Endodermal cell (in vitro differentiated cells): ENCODE measurements around the gene EIF1AX. TPM values are rescaled to one million over a fixed set of nuclear protein-coding genes. Genes with fewer than 3 reads are reported as not detected.

Source experiments
- DNase-seq: peaks from one replicate; pipeline ENCODE4 v3.0.0-alpha.2; 2017
- H3K27ac ChIP-seq: 2 replicates; pipeline ENCODE4 v1.5.1; 2013; ENCODE audit warnings: mild to moderate bottlenecking, low read depth, low read length, moderate library complexity
- H3K27me3 ChIP-seq: 2 replicates; pipeline ENCODE4 v1.6.1; 2013; ENCODE audit warnings: mild to moderate bottlenecking, low read length, moderate library complexity; ENCODE audit not compliant: insufficient read depth, control insufficient read depth, poor library complexity, severe bottlenecking
- H3K36me3 ChIP-seq: 2 replicates; pipeline ENCODE4 v1.7.0; 2013; ENCODE audit warnings: mild to moderate bottlenecking, low read length, moderate library complexity; ENCODE audit not compliant: control insufficient read depth, insufficient read depth
- H3K4me1 ChIP-seq: one replicate; pipeline ENCODE4 v1.7.0; 2013; ENCODE audit warnings: low read length; ENCODE audit not compliant: control insufficient read depth, insufficient read depth
- H3K4me3 ChIP-seq: 2 replicates; pipeline ENCODE4 v1.5.1; 2013; ENCODE audit warnings: mild to moderate bottlenecking, low read length, moderate library complexity
- H3K9ac ChIP-seq: 2 replicates; pipeline ENCODE4 v1.6.1; 2013; ENCODE audit warnings: mild to moderate bottlenecking, low read length, moderate library complexity; ENCODE audit not compliant: poor library complexity, severe bottlenecking; ENCODE audit errors: extremely low read depth
- H3K9me3 ChIP-seq: 2 replicates; pipeline ENCODE4 v1.6.1; 2013; ENCODE audit warnings: mild to moderate bottlenecking, low read length, moderate library complexity; ENCODE audit not compliant: control insufficient read depth
- H3K27ac Mint-ChIP-seq: 2 replicates; pipeline ENCODE4 v1.8.0; 2020; ENCODE audit warnings: mixed read lengths
- H3K27me3 Mint-ChIP-seq: 2 replicates; pipeline ENCODE4 v1.8.0; 2021; ENCODE audit warnings: mild to moderate bottlenecking, mixed read lengths; ENCODE audit not compliant: insufficient read depth
- H3K36me3 Mint-ChIP-seq: 2 replicates; pipeline ENCODE4 v1.8.0; 2020; ENCODE audit warnings: low read depth, mixed read lengths
- H3K4me1 Mint-ChIP-seq: 2 replicates; pipeline ENCODE4 v1.8.0; 2020; ENCODE audit warnings: mixed read lengths
- H3K4me3 Mint-ChIP-seq: 2 replicates; pipeline ENCODE4 v1.8.0; 2020; ENCODE audit warnings: mild to moderate bottlenecking, moderate library complexity, mixed read lengths
- H3K9me3 Mint-ChIP-seq: 2 replicates; pipeline ENCODE4 v1.8.0; 2020; ENCODE audit warnings: mild to moderate bottlenecking, mixed read lengths
- WGBS, 2 experiments: methylation state at CpG; one replicate each; pipeline versions ENCODE4 v1.1.5 to v1.1.7; 2013; ENCODE audit warnings: missing lambda C conversion rate in 2 of 2, mixed read lengths in 1 of 2; ENCODE audit not compliant: insufficient coverage in 1 of 2, insufficient read length in 1 of 2; 5-methylcytosine and 5-hydroxymethylcytosine counted together
- long read RNA-seq, 4 experiments: library from polyadenylated mRNA in 2 of 4; library from RNA in 1 of 4; library from capped mRNA in 1 of 4; stranded (forward) in 3 of 4; unstranded in 1 of 4; transcript quantifications; one replicate each; pipeline ENCODE4 v2.0.0, GENCODE V29; 2020 to 2021; ENCODE audit warnings: inconsistent platforms in 1 of 4
- polyA plus RNA-seq, 2 experiments: library from polyadenylated mRNA; stranded (reverse); fragments of 50-300 nt; gene quantifications; one replicate each; pipeline ENCODE4 v1.2.3, GENCODE V29; 2013
- total RNA-seq, 2 donors: library from RNA; stranded (reverse); fragmentation: NEBNext Ultra II Directional in 1 of 2; extraction: Animal tissue kit (Norgen Biotek cat#: 25700) in 1 of 2; gene quantifications; 2 replicates in 1 of 2; 3 replicates in 1 of 2; pipeline ENCODE4 v1.2.1, GENCODE V29; 2021
- TF ChIP-seq, protein P1 (sequence below): fragments of 200-600 bp; sonication (generic); conservative IDR thresholded peaks from 2 replicates; pipeline ENCODE4 v1.5.0; 2021; ENCODE audit warnings: antibody characterized with exemption, mild to moderate bottlenecking

The EIF1AX gene
- total RNA-seq, result 100 to 1,000 TPM in 1 of 2 donors, 10 to 100 TPM in 1; 98.3 to 121 TPM
- polyA plus RNA-seq (2013, experiment 1 of 2), result 72.8 TPM
- polyA plus RNA-seq (2013, experiment 2 of 2), result 77.3 TPM
- long read RNA-seq, experiment 1, full-length matches to known transcripts, result 43 of 94 reads
- long read RNA-seq, experiment 1, partial matches to known transcripts, result 13 of 94 reads
- long read RNA-seq, experiment 1, other reads (novel, unspliced or antisense), result 38 of 94 reads
- long read RNA-seq, experiment 2, full-length matches to known transcripts, result 121 of 142 reads
- long read RNA-seq, experiment 2, partial matches to known transcripts, result 5 of 142 reads
- long read RNA-seq, experiment 2, other reads (novel, unspliced or antisense), result 16 of 142 reads
- long read RNA-seq, experiment 3, full-length matches to known transcripts, result 157 of 164 reads
- long read RNA-seq, experiment 3, partial matches to known transcripts, result 2 of 164 reads
- long read RNA-seq, experiment 3, other reads (novel, unspliced or antisense), result 5 of 164 reads
- long read RNA-seq, experiment 4, full-length matches to known transcripts, result 180 of 200 reads
- long read RNA-seq, experiment 4, partial matches to known transcripts, result 17 of 200 reads
- long read RNA-seq, experiment 4, other reads (novel, unspliced or antisense), result 3 of 200 reads

GRCh38 chrX:20141281-20142220 lies at the start of gene EIF1AX:
EIF1AX (minus strand) TSS chrX:20141838; CDS start chrX:20141640, 198 bp downstream.
- peaks cover 47% of the 10 kb centered on the region for H3K9me3 Mint-ChIP-seq
- H3K4me3 Mint-ChIP-seq, result peak within 1 kb of the TSS; percentile 83
- 0% methylated on average over 8 to 50 of the region's 82 CpGs for WGBS, 2 experiments
- no peaks in the 10 kb centered on the region for H3K9me3 ChIP-seq
- H3K27me3 Mint-ChIP-seq, result no peaks in the 10 kb centered on the region
- peak; percentile 97 for DNase-seq
- H3K27me3 ChIP-seq, result no peaks in the 10 kb centered on the region
- no peaks in the 10 kb centered on the region for H3K4me1 ChIP-seq
- H3K9ac ChIP-seq, result peak within 1 kb of the TSS; percentile 78
- peaks cover 10% of the 10 kb centered on the region for H3K4me1 Mint-ChIP-seq
- peaks cover 22% of the 10 kb centered on the region for H3K36me3 Mint-ChIP-seq
- H3K4me3 ChIP-seq, result peak within 1 kb of the TSS; percentile 93
- H3K27ac Mint-ChIP-seq, result peak within 1 kb of the TSS; percentile 95
- peaks cover 30% of the 10 kb centered on the region for H3K36me3 ChIP-seq
- peak within 1 kb of the TSS; percentile 74 for H3K27ac ChIP-seq
- TF ChIP-seq, protein P1, sequence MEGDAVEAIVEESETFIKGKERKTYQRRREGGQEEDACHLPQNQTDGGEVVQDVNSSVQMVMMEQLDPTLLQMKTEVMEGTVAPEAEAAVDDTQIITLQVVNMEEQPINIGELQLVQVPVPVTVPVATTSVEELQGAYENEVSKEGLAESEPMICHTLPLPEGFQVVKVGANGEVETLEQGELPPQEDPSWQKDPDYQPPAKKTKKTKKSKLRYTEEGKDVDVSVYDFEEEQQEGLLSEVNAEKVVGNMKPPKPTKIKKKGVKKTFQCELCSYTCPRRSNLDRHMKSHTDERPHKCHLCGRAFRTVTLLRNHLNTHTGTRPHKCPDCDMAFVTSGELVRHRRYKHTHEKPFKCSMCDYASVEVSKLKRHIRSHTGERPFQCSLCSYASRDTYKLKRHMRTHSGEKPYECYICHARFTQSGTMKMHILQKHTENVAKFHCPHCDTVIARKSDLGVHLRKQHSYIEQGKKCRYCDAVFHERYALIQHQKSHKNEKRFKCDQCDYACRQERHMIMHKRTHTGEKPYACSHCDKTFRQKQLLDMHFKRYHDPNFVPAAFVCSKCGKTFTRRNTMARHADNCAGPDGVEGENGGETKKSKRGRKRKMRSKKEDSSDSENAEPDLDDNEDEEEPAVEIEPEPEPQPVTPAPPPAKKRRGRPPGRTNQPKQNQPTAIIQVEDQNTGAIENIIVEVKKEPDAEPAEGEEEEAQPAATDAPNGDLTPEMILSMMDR, result no peak

- Mint-ChIP-seq H3K4me3 (no peak overlapping the region), H3K4me1 (no peaks in the 10 kb centered on the region), H3K36me3 (peaks cover 31% of the 10 kb centered on the region), H3K27me3 (no peaks in the 10 kb centered on the region), H3K27ac (no peak overlapping the region), H3K9me3 (peaks cover 35% of the 10 kb centered on the region)
- Histone ChIP-seq H3K9ac (no peak overlapping the region), H3K4me3 (no peak overlapping the region), H3K36me3 (peaks cover 17% of the 10 kb centered on the region), H3K9me3 (no peaks in the 10 kb centered on the region), H3K27ac (no peak overlapping the region), H3K27me3 (no peaks in the 10 kb centered on the region), H3K4me1 (no peaks in the 10 kb centered on the region)
- no peak for DNase-seq
- TF ChIP-seq, protein P1, result no peak
Observed at GRCh38 chrX:20189171-20189570, 47.5 kb upstream of the EIF1AX start.

- DNase-seq, result no peak
- TF ChIP-seq, protein P1, result no peak
- Histone ChIP-seq H3K9me3 (no peaks in the 10 kb centered on the region), H3K27me3 (no peaks in the 10 kb centered on the region), H3K4me3 (no peak overlapping the region), H3K27ac (no peak overlapping the region), H3K36me3 (peaks cover 22% of the 10 kb centered on the region), H3K4me1 (no peaks in the 10 kb centered on the region), H3K9ac (no peak overlapping the region)
- H3K27ac Mint-ChIP-seq, result no peak overlapping the region
- 95 to 100% methylated on average over 2 to 3 of the region's 3 CpGs for WGBS, 2 experiments
- no peaks in the 10 kb centered on the region for H3K27me3 Mint-ChIP-seq
- H3K4me1 Mint-ChIP-seq, result no peaks in the 10 kb centered on the region
- H3K9me3 Mint-ChIP-seq, result peaks cover 26% of the 10 kb centered on the region
- H3K4me3 Mint-ChIP-seq, result no peak overlapping the region
- peaks cover 13% of the 10 kb centered on the region for H3K36me3 Mint-ChIP-seq
Observed at GRCh38 chrX:20181598-20182329, 40.1 kb upstream of the EIF1AX start.
